SH-SY5Y (cell line): ENCODE results near the gene SDK1.

Experiments
- GATA2 ChIP-seq: IDR thresholded peaks from 2 replicates; pipeline ENCODE4 v1.6.1; 2011; ENCODE audit warnings: mild to moderate bottlenecking, low read depth, low read length
- GATA3 ChIP-seq: IDR thresholded peaks from 2 replicates; pipeline ENCODE4 v1.6.1; 2011; ENCODE audit warnings: low read depth, mild to moderate bottlenecking, low read length, moderate library complexity

SDK1 gene

GRCh38 chr7:4268040-4268965 lies 967.3 kb downstream of the SDK1 start:
- TF ChIP-seq GATA3 (no peak), GATA2 (no peak)

GRCh38 chr7:4269086-4269485 lies 968.0 kb downstream of the SDK1 start:
- TF ChIP-seq GATA2, result no peak
- no peak for TF ChIP-seq GATA3

DNA sequence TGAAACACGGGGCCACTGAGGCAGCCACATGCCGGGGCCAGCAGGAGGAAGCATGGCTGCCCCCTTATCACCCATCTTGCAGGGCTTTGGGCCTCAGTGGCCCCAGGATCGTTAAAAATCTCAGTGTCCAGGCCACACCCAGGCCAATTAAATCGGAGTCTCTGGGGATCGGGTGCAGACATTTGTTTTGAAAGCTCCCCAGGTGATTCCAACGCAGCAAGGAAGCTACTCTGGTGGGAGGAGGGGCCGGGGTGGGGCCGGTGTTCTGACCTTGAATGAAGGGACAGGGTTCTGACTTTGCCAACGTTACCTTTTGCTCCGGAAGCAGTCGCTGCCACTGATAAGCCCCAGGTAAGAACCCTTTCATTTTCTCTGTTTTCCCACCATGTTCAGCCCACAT lies 968.7 kb downstream of the SDK1 start:
- no peak for TF ChIP-seq GATA3

- TF ChIP-seq GATA2 (no peak), GATA3 (no peak)
Measured at GRCh38 chr7:4270268-4270667, 969.2 kb downstream of the SDK1 start.

DNA sequence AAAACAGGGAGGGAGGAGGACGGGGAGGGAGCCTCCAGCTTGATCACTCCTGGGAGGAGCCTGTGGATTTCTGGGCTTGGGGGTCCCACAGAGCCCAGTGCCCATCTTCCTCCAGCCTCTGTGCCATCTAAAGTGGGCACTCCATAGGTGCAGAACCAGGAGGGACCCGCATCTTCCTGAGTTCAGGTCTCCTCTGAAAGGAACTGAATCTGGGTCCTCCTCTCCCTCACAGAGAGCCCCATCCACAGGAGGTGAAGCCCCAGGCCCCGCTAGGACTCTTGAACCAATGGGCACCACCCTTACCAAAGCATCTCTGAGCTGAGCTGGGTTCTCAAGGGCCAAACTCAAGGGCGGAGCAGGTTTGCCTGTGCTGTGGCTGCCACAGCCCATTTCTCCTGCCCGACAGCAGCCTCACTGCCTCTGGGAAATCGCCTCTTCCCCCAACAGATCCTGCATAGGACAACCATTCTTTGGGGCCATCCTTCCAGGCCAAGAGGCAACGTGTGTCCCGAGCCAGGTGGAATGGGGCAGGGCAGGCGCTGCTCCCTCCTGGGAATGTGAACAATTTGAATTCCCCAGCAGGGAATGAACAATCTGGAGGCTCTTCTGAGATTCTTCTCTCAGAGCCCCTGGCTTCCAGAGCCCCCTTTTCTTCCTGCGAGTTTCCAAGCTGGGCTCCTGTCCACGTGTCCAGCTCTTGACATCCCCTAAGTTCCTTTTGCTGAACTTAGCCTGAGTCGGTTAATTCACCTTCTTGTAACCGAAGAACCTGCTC lies 970.1 kb downstream of the SDK1 start:
- TF ChIP-seq GATA2, result no peak
- TF ChIP-seq GATA3, result no peak

GRCh38 chr7:4271716-4272015 lies 970.6 kb downstream of the SDK1 start:
- TF ChIP-seq GATA2, result no peak
- TF ChIP-seq GATA3, result no peak

DNA sequence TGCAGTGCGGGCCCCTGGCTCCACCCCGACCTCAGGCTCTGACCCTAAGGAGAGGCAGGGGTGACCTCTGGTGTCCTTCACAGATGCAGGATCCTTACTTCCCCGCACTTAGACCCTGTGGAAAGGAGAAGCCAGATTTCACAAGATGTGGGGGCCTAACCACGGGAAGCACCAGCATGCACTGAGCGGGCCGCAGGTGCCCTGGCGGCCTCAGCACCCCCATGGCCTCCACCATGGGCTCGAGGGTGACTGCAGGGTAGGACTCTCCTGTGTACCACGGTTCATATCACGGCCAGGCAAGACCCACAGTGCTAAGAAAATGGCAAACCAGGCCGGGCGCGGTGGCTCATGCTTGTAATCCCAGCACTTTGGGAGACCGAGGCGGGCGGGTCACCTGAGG lies 971.1 kb downstream of the SDK1 start:
- TF ChIP-seq GATA2 (no peak), GATA3 (no peak)

DNA sequence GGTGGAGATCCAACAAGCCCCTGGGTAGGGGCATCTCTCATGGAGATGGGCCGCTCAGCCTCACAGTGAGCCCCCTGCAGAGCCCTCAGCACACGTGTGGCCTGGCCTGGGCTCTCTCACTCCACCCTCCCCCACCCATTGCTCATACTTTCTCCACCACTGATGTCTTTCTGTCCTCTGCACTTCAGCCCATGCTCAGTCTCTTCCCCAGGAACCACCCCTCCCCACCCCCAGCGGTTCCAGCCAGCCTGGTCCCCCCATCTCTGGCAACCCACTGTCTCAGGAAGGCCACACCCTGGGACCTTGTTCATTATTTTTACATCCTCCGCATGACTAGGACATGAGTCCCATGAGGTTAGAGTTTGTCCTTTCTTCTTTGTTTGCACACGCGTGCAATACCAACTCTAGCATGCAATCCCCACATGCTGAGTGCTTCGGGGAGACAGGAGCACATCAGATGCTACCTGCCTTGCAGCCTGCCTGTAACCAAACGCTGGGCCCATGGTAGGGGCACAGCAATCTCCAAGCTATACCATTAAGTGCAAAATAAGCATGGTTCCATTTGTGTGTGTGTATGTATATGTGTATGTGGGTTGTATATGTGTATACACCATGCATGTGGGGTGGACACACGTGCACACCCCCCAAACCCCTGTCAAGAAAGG lies 972.6 kb downstream of the SDK1 start:
- TF ChIP-seq GATA3 (no peak), GATA2 (no peak)

- TF ChIP-seq GATA3 (no peak), GATA2 (no peak)
Measured at GRCh38 chr7:4274286-4274685, 973.2 kb downstream of the SDK1 start.

- no peak for TF ChIP-seq GATA3
- TF ChIP-seq GATA2, result no peak
Measured at GRCh38 chr7:4277936-4278335, 976.9 kb downstream of the SDK1 start.

GRCh38 chr7:4279216-4279615 lies 978.2 kb downstream of the SDK1 start:
- TF ChIP-seq GATA3 (no peak), GATA2 (no peak)

GRCh38 chr7:4281231-4281993 lies 980.4 kb downstream of the SDK1 start:
- TF ChIP-seq GATA2 (no peak), GATA3 (no peak)

- TF ChIP-seq GATA3 (no peak), GATA2 (no peak)
Measured at GRCh38 chr7:4282434-4283223, 981.6 kb downstream of the SDK1 start.
